GM15510 (cell line): Measurements from ENCODE around the gene UNKL.

Experiments
- POLR2A ChIP-seq: IDR thresholded peaks from 3 replicates; pipeline ENCODE4 v1.6.1; 2011; ENCODE audit warnings: borderline replicate concordance; ENCODE audit not compliant: insufficient read length; ENCODE audit errors: extremely low read depth

The UNKL gene

GRCh38 chr16:1414532-1415260 lies at the start of gene UNKL:
TSS of gene UNKL (minus strand) at chr16:1414704. CDS start at chr16:1414691, 13 bp downstream.
- TF ChIP-seq POLR2A: peak; percentile 51

GRCh38 chr16:1461146-1461545 lies 46.6 kb upstream of the UNKL start:
- no peak for TF ChIP-seq POLR2A

- no peak for TF ChIP-seq POLR2A
These were observed 46.2 kb upstream of the UNKL start for GRCh38 chr16:1460602-1461138.

GRCh38 chr16:1459967-1460366 lies 45.5 kb upstream of the UNKL start:
- TF ChIP-seq POLR2A: no peak

GRCh38 chr16:1458977-1459341 lies 44.5 kb upstream of the UNKL start:
- TF ChIP-seq POLR2A: no peak

- TF ChIP-seq POLR2A: no peak
These were observed 44.0 kb upstream of the UNKL start for GRCh38 chr16:1458336-1458976.

GRCh38 chr16:1457489-1458245 lies 43.2 kb upstream of the UNKL start:
- TF ChIP-seq POLR2A: no peak

GRCh38 chr16:1456951-1457350 lies 42.4 kb upstream of the UNKL start:
- no peak for TF ChIP-seq POLR2A

- no peak for TF ChIP-seq POLR2A
These were observed 41.0 kb upstream of the UNKL start for GRCh38 chr16:1455190-1456171.

- TF ChIP-seq POLR2A: no peak
These were observed 40.1 kb upstream of the UNKL start for GRCh38 chr16:1454561-1454960.

- no peak for TF ChIP-seq POLR2A
These were observed 38.8 kb upstream of the UNKL start for GRCh38 chr16:1453316-1453715.

GRCh38 chr16:1452530-1452929 lies 38.0 kb upstream of the UNKL start:
- no peak for TF ChIP-seq POLR2A

GRCh38 chr16:1451702-1452392 lies 37.3 kb upstream of the UNKL start:
- TF ChIP-seq POLR2A: no peak

GRCh38 chr16:1450841-1451240 lies 36.3 kb upstream of the UNKL start:
- TF ChIP-seq POLR2A: no peak

GRCh38 chr16:1450218-1450617 lies 35.7 kb upstream of the UNKL start:
- TF ChIP-seq POLR2A: no peak
